Measurements from ENCODE around the gene NELL2. TPM values are rescaled to one million over a fixed set of nuclear protein-coding genes. Genes with fewer than 3 reads are reported as not detected.

The NELL2 gene
- total RNA-seq, 4 donors from 2014 or later, result 0.12 to 42.0 (median 2.0) TPM; not detected in 1

DNA sequence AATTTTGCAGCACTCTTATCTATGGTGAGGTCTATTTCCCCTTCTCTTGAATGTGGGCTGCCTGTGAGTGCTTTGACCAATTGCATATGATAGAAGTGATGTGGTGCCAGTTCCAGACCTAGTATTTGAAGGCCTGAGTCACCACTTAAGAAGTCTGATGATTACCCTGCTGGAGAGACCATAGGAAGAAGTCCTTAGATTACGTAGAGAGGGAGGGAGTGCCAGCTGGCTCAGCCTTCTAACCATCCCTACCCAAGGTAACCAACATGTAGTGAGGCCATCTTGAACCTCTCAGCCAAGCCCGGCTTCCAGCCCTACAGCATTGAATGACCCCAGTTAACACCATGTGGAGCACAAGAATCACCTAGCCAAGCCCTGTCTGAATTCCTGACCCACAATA is 166.9 kb downstream of the NELL2 start:
- Histone ChIP-seq H3K27ac (no peak overlapping the region), H3K9me3 (no peaks in the 10 kb centered on the region), H3K27me3 (no peaks in the 10 kb centered on the region), H3K4me3 (no peak overlapping the region), H3K36me3 (no peaks in the 10 kb centered on the region), H3K4me1 (no peaks in the 10 kb centered on the region)
- 100% methylated on average over 1 of the region's 2 CpGs; no CpG with 5 or more reads in 1 of the 2 donors for WGBS, 2 donors (ENCODE audit: low coverage in 1 of 2)
- no peak for TF ChIP-seq CTCF (IDR thresholded peaks at IDR 0.05)
- no peak for TF ChIP-seq POLR2A (IDR thresholded peaks at IDR 0.05)
- TF ChIP-seq EP300 (IDR thresholded peaks at IDR 0.05), result no peak
- no peak for TF ChIP-seq POLR2AphosphoS5 (IDR thresholded peaks at IDR 0.05)
- ATAC-seq, result no peak

GRCh38 chr12:44708218-44708617 is 167.9 kb downstream of the NELL2 start:
- Histone ChIP-seq H3K36me3 (no peaks in the 10 kb centered on the region), H3K4me3 (no peak overlapping the region), H3K9me3 (no peaks in the 10 kb centered on the region), H3K27me3 (no peaks in the 10 kb centered on the region), H3K4me1 (no peaks in the 10 kb centered on the region), H3K27ac (no peak overlapping the region)
- 91 to 100% methylated on average over 2 of the region's 2 CpGs for WGBS, 2 donors (ENCODE audit: low coverage in 1 of 2)
- no peak for ATAC-seq
- TF ChIP-seq POLR2A (IDR thresholded peaks at IDR 0.05) (no peak), EP300 (IDR thresholded peaks at IDR 0.05) (no peak), POLR2AphosphoS5 (IDR thresholded peaks at IDR 0.05) (no peak), CTCF (IDR thresholded peaks at IDR 0.05) (no peak)

DNA sequence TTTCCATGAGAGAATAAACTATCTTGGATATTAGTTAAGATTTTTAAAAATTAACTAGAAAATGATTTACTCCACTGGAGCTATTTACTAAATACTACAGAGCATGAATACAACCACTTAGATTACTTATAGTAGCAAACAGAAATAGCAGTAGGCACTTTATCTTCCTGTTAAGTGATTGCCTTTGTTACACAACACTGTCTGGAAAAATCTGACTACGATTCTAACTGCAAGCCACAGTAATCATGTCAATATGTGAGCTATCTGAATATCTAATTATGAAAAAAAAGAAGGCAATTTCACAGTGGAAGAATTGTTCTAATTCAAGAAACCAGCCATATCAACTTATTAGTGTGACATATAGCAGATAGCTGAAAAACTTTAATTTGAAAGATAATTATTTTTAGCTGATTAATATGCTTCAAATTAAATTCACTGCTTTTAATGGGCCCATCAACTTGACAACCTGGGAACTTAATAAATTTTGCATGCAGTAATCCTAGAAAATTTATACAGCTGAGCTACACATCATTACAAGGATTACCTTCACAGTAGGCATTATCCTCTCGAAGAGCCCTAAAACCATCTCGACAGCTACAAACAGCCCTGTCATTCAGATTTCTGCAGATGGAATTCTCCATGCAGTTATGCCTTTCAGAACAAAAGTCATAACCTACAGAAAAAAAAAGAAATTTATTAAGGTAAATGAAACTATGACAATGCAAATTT is 172.8 kb downstream of the NELL2 start:
- WGBS, 2 donors (ENCODE audit: low coverage in 1 of 2), result 72 to 74% methylated on average over 3 of the region's 3 CpGs
- ATAC-seq, result no peak
- Histone ChIP-seq H3K27me3 (no peaks in the 10 kb centered on the region), H3K4me3 (no peak overlapping the region), H3K27ac (no peak overlapping the region), H3K36me3 (no peaks in the 10 kb centered on the region), H3K9me3 (no peaks in the 10 kb centered on the region), H3K4me1 (no peaks in the 10 kb centered on the region)
- TF ChIP-seq POLR2A (IDR thresholded peaks at IDR 0.05) (no peak), EP300 (IDR thresholded peaks at IDR 0.05) (no peak), CTCF (IDR thresholded peaks at IDR 0.05) (no peak), POLR2AphosphoS5 (IDR thresholded peaks at IDR 0.05) (no peak)

GRCh38 chr12:44697511-44697910 is 178.6 kb downstream of the NELL2 start:
- Histone ChIP-seq H3K9me3 (no peaks in the 10 kb centered on the region), H3K4me3 (no peak overlapping the region), H3K4me1 (no peaks in the 10 kb centered on the region), H3K36me3 (no peaks in the 10 kb centered on the region), H3K27ac (no peak overlapping the region), H3K27me3 (no peaks in the 10 kb centered on the region)
- WGBS, 2 donors (ENCODE audit: low coverage in 1 of 2), result 30 to 58% methylated on average over 2 of the region's 2 CpGs
- ATAC-seq, result no peak
- TF ChIP-seq CTCF (IDR thresholded peaks at IDR 0.05) (no peak), POLR2A (IDR thresholded peaks at IDR 0.05) (no peak), POLR2AphosphoS5 (IDR thresholded peaks at IDR 0.05) (no peak), EP300 (IDR thresholded peaks at IDR 0.05) (no peak)

DNA sequence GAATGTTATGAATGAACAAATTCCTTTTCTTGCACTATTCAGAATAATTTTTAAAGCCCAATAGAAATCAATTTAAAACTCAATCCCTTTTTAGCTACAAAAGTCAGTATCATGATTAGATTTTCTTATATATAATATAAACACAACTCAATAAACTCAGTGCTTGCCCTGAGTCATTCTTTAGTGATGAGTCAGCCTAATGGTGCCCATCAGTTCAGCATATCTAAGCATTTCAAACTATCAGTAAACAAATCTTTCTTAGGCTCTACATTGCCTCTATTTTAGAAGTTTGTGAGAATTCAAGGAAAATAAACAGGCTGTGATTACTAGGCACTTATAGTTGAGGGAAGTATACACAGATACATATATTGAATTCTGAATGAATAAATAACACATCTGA is 179.6 kb downstream of the NELL2 start:
- TF ChIP-seq POLR2A (IDR thresholded peaks at IDR 0.05) (no peak), CTCF (IDR thresholded peaks at IDR 0.05) (no peak), POLR2AphosphoS5 (IDR thresholded peaks at IDR 0.05) (no peak), EP300 (IDR thresholded peaks at IDR 0.05) (no peak)

More for the DNA sequence above, 179.6 kb downstream of the NELL2 start:
- Histone ChIP-seq H3K27ac (no peak overlapping the region), H3K4me1 (no peaks in the 10 kb centered on the region), H3K36me3 (no peaks in the 10 kb centered on the region), H3K9me3 (no peaks in the 10 kb centered on the region), H3K27me3 (no peaks in the 10 kb centered on the region), H3K4me3 (no peak overlapping the region)
- no peak for ATAC-seq

All from gastroesophageal sphincter (tissue), 4 donors.